H1 (cell line): ENCODE measurements around the gene COX14. TPM values are rescaled to one million over a fixed set of nuclear protein-coding genes. Genes with fewer than 3 reads are reported as not detected.
A peak's percentile ranks its signal among the peaks of the same experiment; 100 is the strongest.

ENCODE experiments used
- CTCF ChIA-PET: fragments of 300-600 bp; sonication (Branson Sonifier 250); formaldehyde crosslinking; loops from one replicate; lab custom pipeline; 2021; ENCODE audit not compliant: partially characterized antibody; lab: Charles Lee
- POLR2A ChIA-PET: fragments of 300-600 bp; sonication (Branson Sonifier 250); formaldehyde crosslinking; loops from one replicate; lab custom pipeline; 2021; ENCODE audit warnings: inconsistent platforms; ENCODE audit not compliant: partially characterized antibody; lab: Charles Lee
- DNase-seq, 2 experiments: peaks; one replicate each; pipeline versions ENCODE4 v3.0.0 to v3.0.0-alpha.2; 2010 to 2022; ENCODE audit warnings: low spot score in 2 of 2, low read depth in 1 of 2, mixed read lengths in 1 of 2
- FAIRE-seq: peaks from 2 replicates; lab custom pipeline; 2011; peaks lifted over from hg19 to GRCh38; lab: Jason Lieb, UNC
- H2AFZ ChIP-seq: 2 replicates; pipeline ENCODE4 v1.8.1; 2012; ENCODE audit warnings: low read length, inconsistent platforms
- H2AK5ac ChIP-seq: 2 replicates; pipeline ENCODE4 v1.6.1; 2013; ENCODE audit warnings: low read depth, low read length
- H2BK120ac ChIP-seq: replicated peaks from 2 replicates; pipeline ENCODE3; 2013; ENCODE audit warnings: low read depth, low read length, inconsistent platforms
- H2BK12ac ChIP-seq: 2 replicates; pipeline ENCODE4 v1.6.1; 2013; ENCODE audit warnings: low read depth, low read length
- H2BK15ac ChIP-seq: 2 replicates; pipeline ENCODE4 v1.6.1; 2013; ENCODE audit warnings: low read length
- H2BK20ac ChIP-seq: 2 replicates; pipeline ENCODE4 v1.6.1; 2013; ENCODE audit warnings: low read length
- H2BK5ac ChIP-seq: 2 replicates; pipeline ENCODE4 v1.6.1; 2013; ENCODE audit warnings: low read depth, low read length
- H3K14ac ChIP-seq: 2 replicates; pipeline ENCODE4 v1.6.1; 2013; ENCODE audit warnings: inconsistent platforms; ENCODE audit not compliant: insufficient read length
- H3K18ac ChIP-seq: 2 replicates; pipeline ENCODE4 v1.6.1; 2013; ENCODE audit warnings: low read length; ENCODE audit errors: extremely low read depth
- H3K23ac ChIP-seq: 2 replicates; pipeline ENCODE4 v1.6.1; 2013; ENCODE audit warnings: inconsistent platforms; ENCODE audit not compliant: insufficient read length
- H3K23me2 ChIP-seq: 2 replicates; pipeline ENCODE4 v1.6.1; 2013; ENCODE audit warnings: low read depth, low read length
- H3K27ac ChIP-seq: 2 replicates; pipeline ENCODE4 v1.6.1; 2011; ENCODE audit warnings: low read depth, low read length, inconsistent platforms
- H3K27me3 ChIP-seq, 4 experiments: replicated peaks in 1 of 4; 1 replicate in 1 of 4; 2 replicates in 3 of 4; pipeline versions ENCODE4 v1.6.1 to v1.8.1; 2011 to 2013; ENCODE audit warnings: low read length in 3 of 4, mild to moderate bottlenecking in 3 of 4, inconsistent platforms in 2 of 4, mixed read lengths in 2 of 4, moderate library complexity in 1 of 4; ENCODE audit not compliant: control insufficient read depth in 3 of 4, insufficient read depth in 3 of 4; ENCODE audit errors: extremely low read depth in 1 of 4
- H3K36me3 ChIP-seq, 4 experiments: 2 replicates each; pipeline versions ENCODE4 v1.6.1 to v1.8.1; 2011 to 2013; ENCODE audit warnings: mild to moderate bottlenecking in 4 of 4, low read length in 3 of 4, moderate library complexity in 2 of 4, control low read depth in 1 of 4, inconsistent platforms in 1 of 4; ENCODE audit not compliant: insufficient read depth in 4 of 4, control insufficient read depth in 2 of 4
- H3K4ac ChIP-seq: replicated peaks from 2 replicates; pipeline ENCODE3; 2013; ENCODE audit warnings: low read length, low read depth, mixed read lengths, inconsistent platforms; ENCODE audit not compliant: insufficient read length
- H3K4me1 ChIP-seq, 4 experiments: replicated peaks in 1 of 4; 1 replicate in 1 of 4; 2 replicates in 3 of 4; pipeline versions ENCODE4 v1.6.1 to v1.8.1; 2011 to 2013; ENCODE audit warnings: low read length in 3 of 4, inconsistent platforms in 2 of 4, mixed read lengths in 1 of 4; ENCODE audit not compliant: insufficient read depth in 4 of 4, control insufficient read depth in 3 of 4
- H3K4me2 ChIP-seq, 2 experiments: 2 replicates each; pipeline versions ENCODE4 v1.6.1 to v1.8.1; 2011 to 2013; ENCODE audit warnings: low read depth in 2 of 2, low read length in 2 of 2, control low read depth in 1 of 2, inconsistent platforms in 1 of 2, mild to moderate bottlenecking in 1 of 2; ENCODE audit not compliant: insufficient read depth in 1 of 2
- H3K4me3 ChIP-seq, 4 experiments: fragments of 200-600, 300-600 bp in 1 of 4; sonication (generic), shearing (Covaris generic), sonication (Bioruptor Twin) in 1 of 4; 2 replicates each; pipeline versions ENCODE4 v1.5.1 to v1.8.1; 2011 to 2016; ENCODE audit warnings: low read length in 4 of 4, low read depth in 3 of 4, control low read depth in 2 of 4, inconsistent platforms in 2 of 4, mild to moderate bottlenecking in 2 of 4, mixed read lengths in 1 of 4, moderate library complexity in 1 of 4; ENCODE audit not compliant: insufficient read depth in 2 of 4; ENCODE audit errors: extremely low read depth in 1 of 4
- H3K56ac ChIP-seq: replicated peaks from 2 replicates; pipeline ENCODE3; 2013; ENCODE audit warnings: low read depth, mild to moderate bottlenecking, mixed read lengths, low read length, inconsistent platforms; ENCODE audit not compliant: insufficient read length
- H3K79me1 ChIP-seq: 2 replicates; pipeline ENCODE4 v1.6.1; 2013; ENCODE audit warnings: low read depth, low read length, control low read depth
- H3K79me2 ChIP-seq, 2 experiments: 2 replicates each; pipeline versions ENCODE4 v1.6.1 to v1.8.1; 2012 to 2013; ENCODE audit warnings: low read length in 2 of 2, mild to moderate bottlenecking in 2 of 2, inconsistent platforms in 1 of 2; ENCODE audit not compliant: insufficient read depth in 2 of 2, control insufficient read depth in 1 of 2
- H3K9ac ChIP-seq, 4 experiments: replicated peaks in 1 of 4; 1 replicate in 1 of 4; 2 replicates in 3 of 4; pipeline versions ENCODE4 v1.6.1 to v1.8.1; 2011 to 2013; ENCODE audit warnings: low read depth in 3 of 4, low read length in 3 of 4, control low read depth in 2 of 4, mild to moderate bottlenecking in 2 of 4, moderate library complexity in 2 of 4, inconsistent platforms in 1 of 4; ENCODE audit errors: extremely low read depth in 1 of 4
- H3K9me3 ChIP-seq, 2 experiments: 2 replicates each; pipeline versions ENCODE4 v1.6.1 to v1.8.1; 2012 to 2013; ENCODE audit warnings: mild to moderate bottlenecking in 2 of 2, moderate library complexity in 2 of 2, control low read depth in 1 of 2, inconsistent platforms in 1 of 2, low read depth in 1 of 2, low read length in 1 of 2, mixed read lengths in 1 of 2; ENCODE audit not compliant: insufficient read depth in 2 of 2
- H4K20me1 ChIP-seq, 2 experiments: replicated peaks in 1 of 2; 2 replicates each; pipeline versions ENCODE3 to v1.8.1; 2011 to 2013; ENCODE audit warnings: inconsistent platforms in 2 of 2, low read length in 2 of 2, mild to moderate bottlenecking in 1 of 2; ENCODE audit not compliant: insufficient read depth in 2 of 2, control insufficient read depth in 1 of 2
- H4K5ac ChIP-seq: 2 replicates; pipeline ENCODE4 v1.6.1; 2013; ENCODE audit warnings: low read length, low read depth, mixed read lengths, inconsistent platforms; ENCODE audit not compliant: insufficient read length
- H4K8ac ChIP-seq: 2 replicates; pipeline ENCODE4 v1.8.0; 2013; ENCODE audit warnings: mild to moderate bottlenecking, moderate library complexity, low read length, inconsistent platforms; ENCODE audit not compliant: insufficient read depth; ENCODE audit errors: extremely low read depth
- H4K91ac ChIP-seq: replicated peaks from 2 replicates; pipeline ENCODE3; 2013; ENCODE audit warnings: low read length, mixed read lengths, inconsistent platforms; ENCODE audit not compliant: insufficient read length
- BCL11A ChIP-seq, 2 experiments: IDR thresholded peaks; one replicate each; pipeline ENCODE4 v1.6.1; 2011; ENCODE audit warnings: low read depth in 2 of 2, low read length in 2 of 2, mild to moderate bottlenecking in 2 of 2
- KDM4A ChIP-seq: IDR thresholded peaks from one replicate; pipeline ENCODE4 v1.7.1; 2012; ENCODE audit warnings: low read depth, mild to moderate bottlenecking, moderate library complexity, low read length, inconsistent platforms; ENCODE audit not compliant: severe bottlenecking
- MAX ChIP-seq: IDR thresholded peaks from 2 replicates; pipeline ENCODE4 v1.6.1; 2012; ENCODE audit warnings: inconsistent platforms
- POLR2A ChIP-seq, 2 experiments: IDR thresholded peaks; 1 replicate in 1 of 2; 2 replicates in 1 of 2; pipeline ENCODE4 v1.6.1; 2011; ENCODE audit warnings: low read depth in 2 of 2, low read length in 2 of 2, mild to moderate bottlenecking in 2 of 2; ENCODE audit errors: control extremely low read depth in 1 of 2
- POLR2AphosphoS5 ChIP-seq: IDR thresholded peaks from 2 replicates; pipeline ENCODE4 v1.6.1; 2011; ENCODE audit warnings: low read depth, low read length
- RAD21 ChIP-seq, 2 experiments: IDR thresholded peaks in 1 of 2; conservative IDR thresholded peaks in 1 of 2; 2 replicates each; pipeline ENCODE4 v1.6.1; 2011; ENCODE audit warnings: low read depth in 2 of 2, low read length in 2 of 2, improper control_type of control experiment in 1 of 2, inconsistent platforms in 1 of 2, mild to moderate bottlenecking in 1 of 2, moderate library complexity in 1 of 2
- RXRA ChIP-seq: IDR thresholded peaks from 2 replicates; pipeline ENCODE4 v1.6.1; 2011; ENCODE audit warnings: low read depth, mild to moderate bottlenecking, low read length, moderate library complexity; ENCODE audit not compliant: insufficient read depth
- SIN3A ChIP-seq, 2 experiments: IDR thresholded peaks in 1 of 2; conservative IDR thresholded peaks in 1 of 2; 2 replicates each; pipeline ENCODE4 v1.6.1; 2011 to 2012; ENCODE audit warnings: low read length in 2 of 2, improper control_type of control experiment in 1 of 2, low read depth in 1 of 2, mild to moderate bottlenecking in 1 of 2
- SIRT6 ChIP-seq: IDR thresholded peaks from one replicate; pipeline ENCODE4 v1.7.1; 2012; ENCODE audit warnings: low read length, inconsistent platforms
- TCF12 ChIP-seq: IDR thresholded peaks from 2 replicates; pipeline ENCODE4 v1.6.1; 2011; ENCODE audit warnings: low read depth, mild to moderate bottlenecking, low read length
- TEAD4 ChIP-seq: IDR thresholded peaks from 2 replicates; pipeline ENCODE4 v1.6.1; 2012; ENCODE audit warnings: low read depth, low read length, inconsistent platforms, mixed read lengths
- WGBS, 2 experiments: shearing (Covaris generic) in 1 of 2; methylation state at CpG; one replicate each; pipeline versions ENCODE4 v1.1.6 to v1.1.7; 2013 to 2015; ENCODE audit warnings: low lambda C conversion rate in 2 of 2, mixed read lengths in 2 of 2, inconsistent platforms in 1 of 2, low coverage in 1 of 2, missing lambda C conversion rate in 1 of 2; ENCODE audit not compliant: insufficient replicate concordance in 2 of 2, insufficient coverage in 1 of 2, insufficient read length in 1 of 2; ENCODE audit errors: extremely low coverage in 1 of 2, missing lambda C conversion rate in 1 of 2; 5-methylcytosine and 5-hydroxymethylcytosine counted together
- polyA plus RNA-seq, 7 experiments: library from polyadenylated mRNA; depleted of rRNA in 3 of 7; stranded (reverse) in 5 of 7; unstranded in 2 of 7; fragments of >200 nt in 5 of 7; fragments of 200-250 nt in 2 of 7; gene quantifications; 1 replicate in 5 of 7; 2 replicates in 1 of 7; 4 replicates in 1 of 7; pipeline versions ENCODE4 v1.2.1 to v1.2.3, GENCODE V29; 2011 to 2013; ENCODE audit warnings: missing spikeins in 2 of 7, mixed read lengths in 2 of 7
- total RNA-seq: library from RNA; stranded (reverse); fragmentation: NEBNext Ultra II Directional; extraction: Animal tissue kit (Norgen Biotek cat#: 25700); gene quantifications from 2 replicates; pipeline ENCODE4 v1.2.1, GENCODE V29; 2021

COX14 gene
- total and polyA plus RNA-seq, 2 of the 8 experiments (the other 6 are each of a cell fraction or from before 2014, with no cell fraction given), result 40.1 to 102 TPM

- WGBS, 2 experiments, result 68% methylated on average over 3 of the region's 3 CpGs; no CpG with 5 or more reads in 1 of the 2 experiments
- Histone ChIP-seq H3K23ac (no peak overlapping the region), H2BK120ac (no peak overlapping the region), H3K79me1 (no peaks in the 10 kb centered on the region; the same call in 1 of the 2 replicates), H3K4ac (no peak overlapping the region), H3K27me3 (no peaks in the 10 kb centered on the region), H3K36me3 (peaks cover 44 to 69% (median 64%) of the 10 kb centered on the region in 4 experiments), H3K79me2 (peaks cover 0 to 22% of the 10 kb centered on the region in 2 experiments; a peak in 3 of 4 replicates), H3K4me1 (peaks cover 0 to 5% (median 1%) of the 10 kb centered on the region in 4 experiments; a peak in 2 of 7 replicates), H3K27ac (no peak overlapping the region), H3K18ac (no peak overlapping the region), H4K8ac (no peak overlapping the region), H2BK20ac (no peak overlapping the region), H2BK12ac (no peak overlapping the region), H4K5ac (no peak overlapping the region), H3K56ac (no peak overlapping the region), H2BK15ac (no peak overlapping the region), H3K4me2 (no peak overlapping the region), H2AFZ (no peak overlapping the region), H3K9me3 (no peaks in the 10 kb centered on the region), H3K23me2 (peaks cover 9% of the 10 kb centered on the region), H2AK5ac (no peak overlapping the region), H3K4me3 (no peak overlapping the region), H2BK5ac (no peak overlapping the region), H3K9ac (no peak overlapping the region), H3K14ac (no peak overlapping the region), H4K91ac (no peak overlapping the region), H4K20me1 (peaks cover 7 to 16% of the 10 kb centered on the region in 2 experiments)
- ChIA-PET POLR2A (interaction anchor here (0.6 to 25.0 kb wide), 3 partner anchors 14 to 91 kb away, joined by 3 to 457 read pairs (median 3); partner anchors contain the start of genes COX14 and GPD1), CTCF (interaction anchor here (0.5 to 27.3 kb wide), 25 partner anchors 10 to 730 kb away, joined by 3 to 625 read pairs (median 4); partner anchors contain the start of genes CERS5, COX14 and GPD1)
- FAIRE-seq (peak; percentile 60), DNase-seq (no peak)
- TF ChIP-seq SIRT6, result no peak
- 0 out of 3 replicates have a peak, but pooled peaks of 1 of the 2 experiments have one; percentile 16 for TF ChIP-seq POLR2A (IDR thresholded peaks at IDR 0.05; ENCODE audit: control extremely low read depth in 1 of 2, low read depth in 2 of 2, low read length in 2 of 2)
- no peak for TF ChIP-seq POLR2AphosphoS5
- no peak for TF ChIP-seq RXRA
- TF ChIP-seq BCL11A (IDR thresholded peaks at IDR 0.05; ENCODE audit: low read depth in 2 of 2, low read length in 2 of 2), result no peak
- TF ChIP-seq TEAD4, result no peak
- peak; percentile 54 to 55 for TF ChIP-seq RAD21 (IDR thresholded peaks at IDR 0.05 in 1 of 2, conservative IDR thresholded peaks at IDR 0.05 in 1 of 2; ENCODE audit: low read depth in 2 of 2, low read length in 2 of 2)
- no peak for TF ChIP-seq KDM4A
- no peak for TF ChIP-seq TCF12
- no peak for TF ChIP-seq MAX
- no peak for TF ChIP-seq SIN3A (conservative IDR thresholded peaks at IDR 0.05 in 1 of 2, IDR thresholded peaks at IDR 0.05 in 1 of 2; ENCODE audit: low read depth in 1 of 2, low read length in 2 of 2)
These were observed 23.3 kb upstream of the COX14 start for GRCh38 chr12:50088577-50089335.
